Fibroblast of mammary gland (primary cell): Measurements from ENCODE around the gene PDE9A.

ENCODE experiments used
- DNase-seq: peaks from one replicate; pipeline ENCODE4 v3.0.0-alpha.2; 2010; ENCODE audit warnings: low read depth
- H3K4me3 ChIP-seq: 2 replicates; pipeline ENCODE4 v1.5.1; 2011; ENCODE audit warnings: low read depth, mild to moderate bottlenecking, low read length, moderate library complexity; ENCODE audit not compliant: control insufficient read depth
- TF ChIP-seq, protein P1 (sequence below): conservative IDR thresholded peaks from 2 replicates; pipeline ENCODE4 v1.5.1; 2011; ENCODE audit warnings: low read depth, low read length, inconsistent platforms; ENCODE audit not compliant: control insufficient read depth, insufficient read depth

PDE9A gene

DNA sequence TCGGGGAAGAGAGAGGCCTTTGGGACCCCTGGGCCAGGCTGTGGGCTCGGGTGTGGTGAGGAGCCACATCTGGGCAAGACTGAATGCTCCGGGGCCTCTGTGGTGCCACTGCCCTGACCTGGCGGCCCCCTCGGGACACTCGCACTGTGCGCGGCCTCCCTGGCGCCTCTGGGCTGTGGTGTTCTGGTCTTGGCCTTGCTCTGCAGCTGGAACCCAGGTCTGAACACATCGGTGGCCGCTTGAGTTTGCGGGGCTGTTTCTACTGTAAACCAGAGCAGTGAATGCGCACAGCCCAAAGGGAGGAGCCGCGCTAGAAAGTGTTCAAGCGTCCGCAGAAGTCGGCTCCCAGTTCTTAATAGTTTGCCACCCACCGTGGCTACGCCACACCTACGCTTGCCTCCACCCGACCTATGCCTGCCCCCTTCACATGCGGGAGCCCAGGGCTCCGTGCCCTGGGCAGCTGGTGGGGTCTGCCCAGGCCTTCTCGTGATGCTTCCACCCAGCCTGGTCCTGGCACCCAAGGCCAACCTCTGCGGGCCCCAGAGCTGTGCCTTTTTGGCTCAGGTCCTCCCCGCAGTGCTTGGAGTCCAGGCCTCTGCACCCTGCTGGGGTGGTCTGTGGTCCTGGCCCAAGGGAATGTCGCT lies 4.4 kb downstream of the PDE9A start:
- DNase-seq: no peak
- TF ChIP-seq, protein P1, sequence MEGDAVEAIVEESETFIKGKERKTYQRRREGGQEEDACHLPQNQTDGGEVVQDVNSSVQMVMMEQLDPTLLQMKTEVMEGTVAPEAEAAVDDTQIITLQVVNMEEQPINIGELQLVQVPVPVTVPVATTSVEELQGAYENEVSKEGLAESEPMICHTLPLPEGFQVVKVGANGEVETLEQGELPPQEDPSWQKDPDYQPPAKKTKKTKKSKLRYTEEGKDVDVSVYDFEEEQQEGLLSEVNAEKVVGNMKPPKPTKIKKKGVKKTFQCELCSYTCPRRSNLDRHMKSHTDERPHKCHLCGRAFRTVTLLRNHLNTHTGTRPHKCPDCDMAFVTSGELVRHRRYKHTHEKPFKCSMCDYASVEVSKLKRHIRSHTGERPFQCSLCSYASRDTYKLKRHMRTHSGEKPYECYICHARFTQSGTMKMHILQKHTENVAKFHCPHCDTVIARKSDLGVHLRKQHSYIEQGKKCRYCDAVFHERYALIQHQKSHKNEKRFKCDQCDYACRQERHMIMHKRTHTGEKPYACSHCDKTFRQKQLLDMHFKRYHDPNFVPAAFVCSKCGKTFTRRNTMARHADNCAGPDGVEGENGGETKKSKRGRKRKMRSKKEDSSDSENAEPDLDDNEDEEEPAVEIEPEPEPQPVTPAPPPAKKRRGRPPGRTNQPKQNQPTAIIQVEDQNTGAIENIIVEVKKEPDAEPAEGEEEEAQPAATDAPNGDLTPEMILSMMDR: no peak
- H3K4me3 ChIP-seq: no peak overlapping the region

DNA sequence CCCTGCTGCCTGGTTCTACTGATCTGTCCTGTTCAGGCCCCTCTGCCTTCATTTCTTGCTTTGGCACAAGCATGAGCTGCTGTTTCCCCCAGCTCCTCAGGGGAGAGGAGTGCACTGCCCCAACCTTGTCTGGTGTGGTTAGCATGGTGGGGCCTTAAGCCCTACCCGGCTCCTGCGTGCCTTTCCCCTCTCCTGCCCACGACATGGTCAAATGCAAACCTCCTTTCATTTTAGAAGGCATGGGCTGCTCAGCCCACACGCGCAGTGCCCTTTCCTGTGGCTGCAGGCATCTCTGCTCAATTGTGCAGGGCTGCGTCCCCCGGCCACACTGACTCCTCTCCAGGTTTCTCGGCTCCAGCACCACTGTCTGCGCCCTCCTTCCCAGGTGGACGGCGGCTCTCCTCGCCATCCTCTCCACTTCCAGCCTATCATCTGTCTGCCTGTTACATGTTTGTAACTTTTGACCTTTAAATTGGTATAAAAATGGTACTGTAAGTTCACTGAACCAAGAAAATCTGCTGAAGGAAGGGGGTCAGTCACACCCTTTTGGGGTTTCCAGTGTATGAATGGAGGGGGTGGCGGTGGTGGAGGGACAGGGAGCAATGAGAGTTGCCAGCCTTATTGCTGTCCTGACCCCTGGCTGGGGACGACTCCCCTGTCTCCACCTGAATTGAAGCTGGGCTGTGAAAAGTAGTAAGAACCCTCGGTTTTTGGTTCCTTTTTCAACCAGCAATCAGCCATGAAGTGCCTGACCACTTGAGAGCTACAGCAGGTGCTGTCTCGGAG lies 5.1 kb downstream of the PDE9A start:
- H3K4me3 ChIP-seq: no peak overlapping the region
- TF ChIP-seq, protein P1: no peak
- DNase-seq: no peak

DNA sequence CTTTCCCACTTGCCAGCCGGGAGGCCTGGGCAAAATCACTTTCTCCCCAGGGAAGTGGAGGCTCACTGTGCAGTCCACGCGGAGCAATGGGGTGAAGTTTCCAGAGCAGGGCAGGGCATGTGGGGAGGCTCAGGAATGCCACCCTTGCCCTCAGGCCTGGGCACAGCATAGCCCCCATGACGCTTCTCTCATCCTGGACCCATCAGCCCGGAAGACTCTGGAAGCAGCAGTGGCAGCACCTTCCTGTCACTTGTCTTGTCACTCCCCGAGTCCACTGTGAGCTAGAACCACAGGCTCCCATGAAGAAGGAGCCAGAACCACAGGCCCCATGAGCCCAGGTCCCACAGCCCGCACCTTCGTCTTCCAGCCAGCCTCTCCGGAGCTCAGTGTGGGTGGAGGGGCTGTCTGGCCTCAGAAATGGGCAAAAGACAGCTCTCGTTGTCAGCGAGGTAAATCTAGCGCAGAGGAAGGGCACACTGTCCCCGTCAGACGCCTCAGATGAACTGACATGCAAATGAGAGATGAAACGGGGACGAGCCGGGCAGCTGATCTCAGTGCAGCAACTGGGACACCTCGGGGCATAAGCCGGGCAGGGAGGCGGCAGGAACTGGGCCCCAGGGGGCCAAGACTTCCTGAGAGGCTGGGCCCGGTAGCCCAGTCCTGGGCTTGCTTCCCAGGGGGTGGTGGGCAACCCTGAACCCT lies 6.1 kb downstream of the PDE9A start:
- no peak for DNase-seq
- H3K4me3 ChIP-seq: no peak overlapping the region
- TF ChIP-seq, protein P1: no peak

DNA sequence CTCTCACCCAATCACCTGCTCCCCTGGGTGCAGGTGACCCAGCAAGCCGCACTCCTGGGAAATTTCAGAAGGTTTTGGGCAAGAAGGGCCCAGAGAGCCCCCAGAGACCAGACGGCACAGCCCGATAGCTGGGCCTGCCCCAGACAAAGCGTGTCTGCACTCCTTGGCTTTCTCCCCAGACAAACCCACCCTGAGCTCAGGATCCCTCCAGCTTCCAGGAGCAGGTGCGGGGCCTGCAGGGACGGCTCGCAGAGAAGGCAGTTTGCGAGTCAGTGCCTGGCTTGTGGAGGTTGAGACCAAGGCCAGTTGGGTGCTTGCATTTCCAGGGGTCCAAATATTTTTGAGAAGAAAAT lies 6.7 kb downstream of the PDE9A start:
- no peak overlapping the region for H3K4me3 ChIP-seq
- TF ChIP-seq, protein P1: no peak
- DNase-seq: no peak

DNA sequence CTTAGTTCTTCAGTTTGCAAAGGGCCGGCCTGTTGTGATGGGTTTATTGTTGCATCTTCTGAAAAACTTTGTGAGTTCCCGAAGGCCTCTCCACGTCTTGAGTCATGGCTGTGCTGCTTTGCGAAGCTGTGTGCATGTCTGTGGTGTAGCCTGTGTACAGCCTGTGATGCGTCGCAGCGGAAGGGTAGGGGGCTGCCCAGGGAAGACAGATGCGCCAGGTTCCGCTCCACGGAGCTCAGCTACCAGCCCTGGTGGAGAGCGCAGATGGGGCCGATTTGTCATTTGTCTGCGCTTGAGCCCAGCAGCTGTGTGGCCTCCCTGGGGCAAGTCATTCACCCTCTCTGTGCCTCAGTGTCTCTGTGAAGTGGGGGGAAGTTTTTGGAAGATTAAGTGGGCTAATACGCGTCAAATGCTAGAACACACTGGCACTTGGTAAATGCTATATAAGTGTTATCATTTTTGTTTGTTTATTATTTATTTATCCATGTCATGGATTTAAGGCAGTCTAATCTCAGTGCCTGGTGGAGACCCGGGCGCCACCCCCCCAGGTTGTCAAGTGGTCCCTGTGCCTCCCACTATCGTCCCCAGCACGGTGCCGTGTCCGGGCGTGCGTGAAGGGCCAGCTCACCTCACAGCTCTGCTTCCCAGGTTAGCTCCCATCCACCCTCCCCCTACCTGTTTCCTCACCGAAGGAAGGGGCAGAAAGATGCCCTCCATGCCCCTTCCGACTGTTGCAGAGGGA lies 8.4 kb downstream of the PDE9A start:
- no peak for DNase-seq
- TF ChIP-seq, protein P1: no peak
- H3K4me3 ChIP-seq: no peak overlapping the region

DNA sequence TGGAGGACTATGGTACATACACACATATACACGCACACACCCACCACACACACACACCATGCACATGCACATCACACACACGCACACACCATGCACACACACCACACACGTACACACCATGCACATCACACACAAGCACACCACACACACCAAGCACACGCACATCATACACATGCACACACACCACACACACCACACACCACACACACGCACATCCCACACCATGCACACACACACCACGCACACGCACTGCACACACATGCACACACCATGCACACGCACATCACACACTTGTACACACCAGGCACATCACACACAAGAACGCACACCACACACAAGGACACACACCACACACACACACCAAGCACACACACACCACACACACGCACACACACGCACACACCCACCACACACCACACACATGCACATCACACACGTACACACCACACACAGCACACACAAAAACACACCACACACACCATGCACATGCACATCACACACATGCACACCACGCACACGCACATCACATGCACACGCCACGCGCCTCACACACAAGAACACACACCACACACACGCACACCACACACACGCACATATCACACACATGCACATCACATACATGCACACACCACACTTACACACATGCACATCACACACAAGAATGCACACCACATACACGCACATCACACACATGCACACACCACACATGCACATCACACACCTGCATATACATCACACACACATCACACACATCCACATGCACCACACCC lies 9.2 kb downstream of the PDE9A start:
- DNase-seq: no peak
- H3K4me3 ChIP-seq: no peak overlapping the region
- TF ChIP-seq, protein P1: no peak
